ENCODE measurements around the gene MECP2. TPM values are rescaled to one million over a fixed set of nuclear protein-coding genes. Genes with fewer than 3 reads are reported as not detected.
A peak's percentile ranks its signal among the peaks of the same experiment; 100 is the strongest.

MECP2 gene
- total RNA-seq, 4 donors from 2014 or later: 65.1 to 87.8 (median 82.5) TPM

GRCh38 chrX:154097003-154097588, 421 bp downstream of the MECP2 start:
- Histone ChIP-seq H3K27ac (peak overlapping the region; percentile 97 to 99 (median 98)), H3K36me3 (no peaks in the 10 kb centered on the region), H3K4me3 (peak overlapping the region; percentile 86 to 91), H3K27me3 (no peaks in the 10 kb centered on the region), H3K4me1 (peaks cover 6 to 46% (median 11%) of the 10 kb centered on the region in 3 donors), H3K9me3 (no peaks in the 10 kb centered on the region)
- WGBS, 2 donors (ENCODE audit: low coverage in 1 of 2): 40% methylated on average over 1 of the region's 80 CpGs; no CpG with 5 or more reads in 1 of the 2 donors
- ATAC-seq: peak; percentile 65
- TF ChIP-seq POLR2A (IDR thresholded peaks at IDR 0.05) (peak in 1 of 2 donors; percentile 23), EP300 (IDR thresholded peaks at IDR 0.05) (no peak)

- ATAC-seq: no peak
- peaks cover 6 to 53% (median 15%) of the 10 kb centered on the region in 3 donors for H3K4me1 ChIP-seq
These were observed 1.1 kb downstream of the MECP2 start for GRCh38 chrX:154096140-154097002.

DNA sequence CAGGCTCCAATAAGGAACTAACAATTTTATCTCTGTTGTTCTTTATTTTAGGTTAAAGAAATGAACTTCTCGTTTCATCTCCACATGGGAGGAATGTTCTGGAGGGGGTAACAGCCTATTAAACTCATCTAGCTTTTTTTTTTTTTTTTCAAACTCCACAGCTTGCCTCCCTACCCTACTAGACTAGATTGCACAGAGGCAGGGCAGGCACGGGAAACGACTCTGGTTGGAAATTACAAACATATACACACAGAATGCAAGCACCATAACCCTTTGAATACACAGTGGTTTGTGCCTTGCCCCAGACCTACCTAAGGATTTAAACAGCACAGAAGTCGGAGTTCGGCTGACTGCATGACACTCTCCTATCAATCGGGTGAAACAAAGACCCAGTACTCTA, 2.7 kb downstream of the MECP2 start:
- TF ChIP-seq POLR2AphosphoS5 (IDR thresholded peaks at IDR 0.05): no peak
- TF ChIP-seq POLR2A (IDR thresholded peaks at IDR 0.05): no peak
- no peak for TF ChIP-seq CTCF (IDR thresholded peaks at IDR 0.05)
- no peak for TF ChIP-seq EP300 (IDR thresholded peaks at IDR 0.05)
- WGBS, 2 donors (ENCODE audit: low coverage in 1 of 2): 6 to 46% methylated on average over 2 to 5 of the region's 6 CpGs
- peaks cover 6 to 62% (median 15%) of the 10 kb centered on the region in 3 donors for H3K4me1 ChIP-seq
- peak overlapping the region in 1 of 2 donors; percentile 86 for H3K4me3 ChIP-seq
- no peaks in the 10 kb centered on the region for H3K36me3 ChIP-seq
- no peaks in the 10 kb centered on the region for H3K9me3 ChIP-seq
- H3K27me3 ChIP-seq: no peaks in the 10 kb centered on the region
- H3K27ac ChIP-seq: peak overlapping the region in 2 of 4 donors; percentile 98
- ATAC-seq: no peak

More at GRCh38 chrX:154096140-154097002, 1.1 kb downstream of the MECP2 start:
- Histone ChIP-seq H3K36me3 (no peaks in the 10 kb centered on the region), H3K27me3 (no peaks in the 10 kb centered on the region), H3K9me3 (no peaks in the 10 kb centered on the region), H3K27ac (peak overlapping the region; percentile 97 to 99 (median 98)), H3K4me3 (peak overlapping the region; percentile 86 to 91)
- 4 to 56% methylated on average over 6 to 12 of the region's 31 CpGs for WGBS, 2 donors (ENCODE audit: low coverage in 1 of 2)
- TF ChIP-seq POLR2AphosphoS5 (IDR thresholded peaks at IDR 0.05) (no peak), POLR2A (IDR thresholded peaks at IDR 0.05) (no peak), EP300 (IDR thresholded peaks at IDR 0.05) (no peak), CTCF (IDR thresholded peaks at IDR 0.05) (no peak)

DNA sequence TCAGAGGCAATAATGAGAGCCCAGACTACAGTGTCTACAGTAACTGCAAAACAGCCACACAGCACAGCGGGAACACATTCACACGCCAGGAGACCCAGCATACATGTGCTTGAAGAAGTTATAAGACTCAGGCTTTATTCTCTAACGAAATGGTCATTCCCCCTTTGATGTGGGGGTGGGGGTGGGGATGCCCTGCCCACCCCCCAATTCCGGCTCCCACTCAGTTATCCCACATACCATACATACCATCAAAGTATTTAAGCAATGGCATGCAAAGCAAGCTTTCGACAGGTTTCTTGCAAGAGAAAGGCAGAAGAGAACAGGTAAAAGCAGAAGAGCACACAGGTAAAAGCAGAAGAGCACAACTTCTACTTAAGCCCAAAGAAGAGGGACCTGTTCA, 3.6 kb downstream of the MECP2 start:
- 40% methylated on average over 1 of the region's 5 CpGs; no CpG with 5 or more reads in 1 of the 2 donors for WGBS, 2 donors (ENCODE audit: low coverage in 1 of 2)
- H3K4me3 ChIP-seq: peak overlapping the region in 1 of 2 donors; percentile 86

More for the DNA sequence above, 3.6 kb downstream of the MECP2 start:
- H3K9me3 ChIP-seq: no peaks in the 10 kb centered on the region
- TF ChIP-seq CTCF (IDR thresholded peaks at IDR 0.05): no peak
- no peak for TF ChIP-seq EP300 (IDR thresholded peaks at IDR 0.05)
- no peak for TF ChIP-seq POLR2A (IDR thresholded peaks at IDR 0.05)
- H3K36me3 ChIP-seq: no peaks in the 10 kb centered on the region
- peaks cover 6 to 62% (median 15%) of the 10 kb centered on the region in 3 donors for H3K4me1 ChIP-seq
- H3K27ac ChIP-seq: no peak overlapping the region
- no peak for ATAC-seq
- H3K27me3 ChIP-seq: no peaks in the 10 kb centered on the region
